Endothelial cell of umbilical vein (primary cell): ENCODE results near the gene PLK1. TPM values are rescaled to one million over a fixed set of nuclear protein-coding genes. Genes with fewer than 3 reads are reported as not detected.

Experiments used
- BruUV-seq: library from RNA; stranded (reverse); fragments of 400-500 nt; replicated peaks from 2 replicates; lab custom pipeline; 2021; lab: Mats Ljungman, UMichigan
- CTCF ChIA-PET: fragments of 300-600, 350-600 bp; sonication (Branson Sonifier 250); formaldehyde crosslinking; loops from one replicate; lab custom pipeline; 2021; ENCODE audit warnings: antibody characterized with exemption, inconsistent platforms; lab: Charles Lee
- POLR2A ChIA-PET: fragments of 300-600, 350-600 bp; sonication (Branson Sonifier 250); formaldehyde crosslinking; loops from one replicate; lab custom pipeline; 2021; ENCODE audit warnings: antibody characterized with exemption, inconsistent platforms; lab: Charles Lee
- DNase-seq: peaks from one replicate; pipeline ENCODE4 v3.0.0-alpha.2; 2011; ENCODE audit warnings: low read depth, low spot score
- FAIRE-seq: peaks from 2 replicates; lab custom pipeline; 2011; peaks lifted over from hg19 to GRCh38; lab: Jason Lieb, UNC
- H2AFZ ChIP-seq: 2 replicates; pipeline ENCODE4 v1.6.0; 2012; ENCODE audit warnings: low read depth, low read length, control low read depth, inconsistent platforms
- H3K27ac ChIP-seq: 2 replicates; pipeline ENCODE4 v1.5.1; 2011; ENCODE audit warnings: low read depth, mild to moderate bottlenecking, control low read depth, low read length, moderate library complexity; ENCODE audit not compliant: insufficient read depth
- H3K27me3 ChIP-seq, 2 experiments: 2 replicates each; pipeline versions ENCODE4 v1.6.0 to v1.6.1; 2011; ENCODE audit warnings: low read length in 2 of 2, mixed read lengths in 1 of 2; ENCODE audit not compliant: control insufficient read depth in 2 of 2, insufficient read depth in 2 of 2
- H3K36me3 ChIP-seq, 2 experiments: 2 replicates in 1 of 2; 3 replicates in 1 of 2; pipeline ENCODE4 v1.5.1; 2011; ENCODE audit warnings: low read length in 2 of 2, mild to moderate bottlenecking in 1 of 2, moderate library complexity in 1 of 2; ENCODE audit not compliant: control insufficient read depth in 2 of 2, insufficient read depth in 2 of 2; ENCODE audit errors: extremely low read depth in 1 of 2
- H3K4me1 ChIP-seq: 3 replicates; pipeline ENCODE4 v1.5.1; 2011; ENCODE audit warnings: mild to moderate bottlenecking, low read length; ENCODE audit not compliant: control insufficient read depth, insufficient read depth; ENCODE audit errors: extremely low read depth
- H3K4me2 ChIP-seq: 2 replicates; pipeline ENCODE4 v1.6.1; 2011; ENCODE audit warnings: low read length, control low read depth, mixed read lengths; ENCODE audit not compliant: insufficient read depth
- H3K4me3 ChIP-seq, 3 experiments: fragments of 200-600 bp in 1 of 3; sonication (generic), shearing (Covaris generic) in 1 of 3; replicated peaks in 1 of 3; 2 replicates each; pipeline ENCODE4 v1.5.1; 2011 to 2016; ENCODE audit warnings: control low read depth in 3 of 3, low read length in 3 of 3, mild to moderate bottlenecking in 2 of 3, inconsistent platforms in 1 of 3, low read depth in 1 of 3, moderate library complexity in 1 of 3; ENCODE audit not compliant: insufficient read depth in 1 of 3
- H3K79me2 ChIP-seq: 2 replicates; pipeline ENCODE4 v1.6.0; 2012; ENCODE audit warnings: low read length, inconsistent platforms; ENCODE audit not compliant: control insufficient read depth, insufficient read depth
- H3K9ac ChIP-seq: replicated peaks from 2 replicates; pipeline ENCODE3; 2011; ENCODE audit warnings: low read length, control low read depth; ENCODE audit not compliant: insufficient read depth; ENCODE audit errors: extremely low read depth
- H3K9me1 ChIP-seq: replicated peaks from 3 replicates; pipeline ENCODE4 v1.6.0; 2011; ENCODE audit warnings: mild to moderate bottlenecking, low read length; ENCODE audit not compliant: control insufficient read depth, insufficient read depth; ENCODE audit errors: extremely low read depth
- H3K9me3 ChIP-seq: replicated peaks from 2 replicates; pipeline ENCODE4 v1.5.1; 2012; ENCODE audit warnings: low read length, inconsistent platforms; ENCODE audit not compliant: control insufficient read depth, insufficient read depth
- H4K20me1 ChIP-seq: replicated peaks from 2 replicates; pipeline ENCODE3; 2011; ENCODE audit warnings: mild to moderate bottlenecking, low read length; ENCODE audit not compliant: control insufficient read depth, insufficient read depth; ENCODE audit errors: extremely low read depth
- EZH2 ChIP-seq: IDR thresholded peaks from 2 replicates; pipeline ENCODE4 v1.6.1; 2012; ENCODE audit warnings: borderline replicate concordance, low read depth, mild to moderate bottlenecking, moderate library complexity, low read length, inconsistent platforms; ENCODE audit not compliant: severe bottlenecking
- FOS ChIP-seq: IDR thresholded peaks from 2 replicates; pipeline ENCODE4 v1.6.1; 2011; ENCODE audit warnings: mild to moderate bottlenecking, low read length, moderate library complexity, borderline replicate concordance; ENCODE audit not compliant: insufficient read depth
- GATA2 ChIP-seq: IDR thresholded peaks from 2 replicates; pipeline ENCODE4 v1.7.0; 2011; ENCODE audit warnings: low read depth, mild to moderate bottlenecking, moderate library complexity, mixed read lengths, low read length; ENCODE audit not compliant: insufficient read length, insufficient read depth
- JUN ChIP-seq: IDR thresholded peaks from 2 replicates; pipeline ENCODE4 v1.6.1; 2011; ENCODE audit warnings: borderline replicate concordance, low read depth; ENCODE audit not compliant: insufficient read length, insufficient read depth
- MYC ChIP-seq: IDR thresholded peaks from one replicate; pipeline ENCODE4 v1.6.1; 2011; ENCODE audit warnings: mild to moderate bottlenecking, low read depth, low read length
- POLR2A ChIP-seq: IDR thresholded peaks from 2 replicates; pipeline ENCODE4 v1.6.1; 2012; ENCODE audit warnings: low read depth, mild to moderate bottlenecking, control low read depth, low read length
- POLR2AphosphoS5 ChIP-seq: IDR thresholded peaks from 2 replicates; pipeline ENCODE4 v1.6.1; 2012; ENCODE audit warnings: low read depth, mild to moderate bottlenecking, control low read depth, low read length, moderate library complexity; ENCODE audit not compliant: insufficient read depth
- dilution Hi-C: fragments of 300-500 bp; cut with MboI; formaldehyde crosslinking; loops from one replicate; pipeline ENCODE4 v1.15.0; 2019; ENCODE audit warnings: low sequenced_read_pairs; ENCODE audit not compliant: extremely low pct_ligation_motif_present
- intact Hi-C: fragments of 100-400 bp; cut with micrococcal nuclease; formaldehyde crosslinking; loops from one replicate; pipeline ENCODE4 v1.10.0; 2022
- polyA plus RNA-seq, 4 experiments: library from polyadenylated mRNA; depleted of rRNA in 3 of 4; stranded (reverse) in 3 of 4; unstranded in 1 of 4; fragments of >200 nt; gene quantifications; 2 replicates each; pipeline versions ENCODE4 v1.2.1 to v1.2.3, GENCODE V29; 2011 to 2012; ENCODE audit warnings: missing spikeins in 1 of 4
- total RNA-seq: library from RNA; stranded (reverse); gene quantifications from 2 replicates; pipeline ENCODE4 v1.2.3, GENCODE V29; 2021
- TF ChIP-seq, protein P1 (sequence below), 2 donors: IDR thresholded peaks; 1 replicate in 1 of 2; 2 replicates in 1 of 2; pipeline ENCODE4 v1.5.1; 2011; ENCODE audit warnings: low read length in 2 of 2, mild to moderate bottlenecking in 2 of 2, moderate library complexity in 2 of 2, control low read depth in 1 of 2, inconsistent platforms in 1 of 2, low read depth in 1 of 2; ENCODE audit not compliant: insufficient read depth in 1 of 2; ENCODE audit errors: extremely low read depth in 1 of 2
- TF ChIP-seq, protein P2 (sequence below): IDR thresholded peaks from 2 replicates; pipeline ENCODE4 v1.6.1; 2011; ENCODE audit not compliant: insufficient read depth, insufficient read length

PLK1 gene
- total and polyA plus RNA-seq, 2 donors (not counting 3 experiments of a cell fraction or from before 2014, with no cell fraction given) = 94.9 to 109 TPM

DNA sequence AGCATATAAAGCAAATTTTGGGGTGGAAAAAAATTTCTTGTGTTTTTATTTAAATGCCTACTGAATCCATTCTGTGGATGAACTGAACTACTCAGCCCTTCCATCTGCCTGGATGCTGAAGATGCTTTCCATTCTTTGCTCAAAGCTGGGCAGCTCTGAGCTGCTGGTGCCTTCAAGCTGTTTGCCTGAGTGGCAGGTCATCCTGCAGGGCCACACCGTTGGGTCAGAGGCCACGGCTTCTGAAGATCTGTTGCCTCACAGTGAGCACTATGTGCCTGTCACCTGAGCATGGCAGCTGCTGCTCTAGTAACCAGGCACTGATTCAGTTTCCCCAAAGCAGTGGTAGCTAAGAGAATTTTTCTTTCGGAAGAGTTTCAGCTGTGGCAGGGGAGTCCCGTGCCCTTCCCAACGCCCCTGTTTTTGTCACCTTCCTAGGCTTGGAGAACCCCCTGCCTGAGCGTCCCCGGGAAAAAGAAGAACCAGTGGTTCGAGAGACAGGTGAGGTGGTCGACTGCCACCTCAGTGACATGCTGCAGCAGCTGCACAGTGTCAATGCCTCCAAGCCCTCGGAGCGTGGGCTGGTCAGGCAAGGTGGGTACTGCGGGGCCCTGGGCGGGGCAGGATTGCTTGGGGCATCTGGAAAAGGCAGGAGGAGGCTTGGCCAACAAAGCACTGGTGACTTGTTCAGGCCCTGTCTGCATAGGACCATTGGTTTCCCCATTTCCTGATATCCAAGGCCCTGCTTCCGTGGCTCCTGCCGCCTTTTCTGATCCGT, 8.5 kb downstream of the PLK1 start:
- no peaks in the 10 kb centered on the region for H4K20me1 ChIP-seq
- BruUV-seq = no TSS peak
- no peak overlapping the region for H2AFZ ChIP-seq
- no peaks in the 10 kb centered on the region for H3K27me3 ChIP-seq
- peaks cover 26 to 56% of the 10 kb centered on the region in 2 experiments for H3K36me3 ChIP-seq
- H3K4me3 ChIP-seq = no peak overlapping the region
- DNase-seq (no peak), FAIRE-seq (no peak)
- ChIA-PET POLR2A (no interaction called here), CTCF (no interaction called here)
- no peaks in the 10 kb centered on the region for H3K9me1 ChIP-seq
- peaks cover 27% of the 10 kb centered on the region for H3K79me2 ChIP-seq
- no peak overlapping the region for H3K9ac ChIP-seq
- no peak overlapping the region for H3K27ac ChIP-seq
- no peaks in the 10 kb centered on the region for H3K9me3 ChIP-seq
- H3K4me1 ChIP-seq = no peaks in the 10 kb centered on the region
- dilution Hi-C loops = no loop called here
- no peak overlapping the region for H3K4me2 ChIP-seq
- intact Hi-C loops = no loop called here
- no peak for TF ChIP-seq GATA2
- TF ChIP-seq, protein P1, sequence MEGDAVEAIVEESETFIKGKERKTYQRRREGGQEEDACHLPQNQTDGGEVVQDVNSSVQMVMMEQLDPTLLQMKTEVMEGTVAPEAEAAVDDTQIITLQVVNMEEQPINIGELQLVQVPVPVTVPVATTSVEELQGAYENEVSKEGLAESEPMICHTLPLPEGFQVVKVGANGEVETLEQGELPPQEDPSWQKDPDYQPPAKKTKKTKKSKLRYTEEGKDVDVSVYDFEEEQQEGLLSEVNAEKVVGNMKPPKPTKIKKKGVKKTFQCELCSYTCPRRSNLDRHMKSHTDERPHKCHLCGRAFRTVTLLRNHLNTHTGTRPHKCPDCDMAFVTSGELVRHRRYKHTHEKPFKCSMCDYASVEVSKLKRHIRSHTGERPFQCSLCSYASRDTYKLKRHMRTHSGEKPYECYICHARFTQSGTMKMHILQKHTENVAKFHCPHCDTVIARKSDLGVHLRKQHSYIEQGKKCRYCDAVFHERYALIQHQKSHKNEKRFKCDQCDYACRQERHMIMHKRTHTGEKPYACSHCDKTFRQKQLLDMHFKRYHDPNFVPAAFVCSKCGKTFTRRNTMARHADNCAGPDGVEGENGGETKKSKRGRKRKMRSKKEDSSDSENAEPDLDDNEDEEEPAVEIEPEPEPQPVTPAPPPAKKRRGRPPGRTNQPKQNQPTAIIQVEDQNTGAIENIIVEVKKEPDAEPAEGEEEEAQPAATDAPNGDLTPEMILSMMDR (IDR thresholded peaks at IDR 0.05; ENCODE audit: extremely low read depth in 1 of 2, insufficient read depth in 1 of 2, low read depth in 1 of 2, low read length in 2 of 2) = no peak
- TF ChIP-seq JUN = no peak
- no peak for TF ChIP-seq FOS
- no peak for TF ChIP-seq MYC
- TF ChIP-seq, protein P2, sequence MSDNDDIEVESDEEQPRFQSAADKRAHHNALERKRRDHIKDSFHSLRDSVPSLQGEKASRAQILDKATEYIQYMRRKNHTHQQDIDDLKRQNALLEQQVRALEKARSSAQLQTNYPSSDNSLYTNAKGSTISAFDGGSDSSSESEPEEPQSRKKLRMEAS = no peak
- TF ChIP-seq POLR2A = no peak
- TF ChIP-seq POLR2AphosphoS5 = no peak
- TF ChIP-seq EZH2 = no peak
